Muscle of back (tissue), 11 donors: Measurements from ENCODE around the gene SPON1. TPM values are rescaled to one million over a fixed set of nuclear protein-coding genes. Genes with fewer than 3 reads are reported as not detected.
"Not testable (repeated sequence)": the region's sequence is repeated elsewhere in the genome, so short reads cannot be mapped to it uniquely, and the experiment has no call there.

Experiments used
- DNase-seq, 3 donors: peaks; one replicate each; pipeline versions ENCODE4 v3.0.0 to v3.0.0-alpha.2; 2013
- polyA plus RNA-seq, 10 donors: library from polyadenylated mRNA; unstranded; fragments of 120-200 nt; gene quantifications; one replicate each; pipeline ENCODE4 v1.2.1, GENCODE V29; 2013; ENCODE audit not compliant: insufficient read length in 10 of 10

The SPON1 gene
- polyA plus RNA-seq, 10 donors = 17.0 to 39.1 (median 22.6) TPM

GRCh38 chr11:14267861-14268635, 305.5 kb downstream of the SPON1 start:
- no peak for DNase-seq

- no peak for DNase-seq
Measured at GRCh38 chr11:14269692-14270573, 307.4 kb downstream of the SPON1 start.

GRCh38 chr11:14270690-14271542, 308.4 kb downstream of the SPON1 start:
- DNase-seq = no peak

GRCh38 chr11:14273895-14274294, 311.4 kb downstream of the SPON1 start:
- DNase-seq = no peak

- peak in 1 of 3 donors; percentile 13 for DNase-seq
Measured at GRCh38 chr11:14275076-14275475, 312.6 kb downstream of the SPON1 start.

GRCh38 chr11:14278869-14279268, 316.3 kb downstream of the SPON1 start:
- DNase-seq = not testable (repeated sequence)

GRCh38 chr11:14288189-14288935, 325.8 kb downstream of the SPON1 start:
- DNase-seq = peak in 1 of 3 donors; percentile 35

- DNase-seq = no peak
Measured at GRCh38 chr11:14290422-14290821, 327.9 kb downstream of the SPON1 start.

GRCh38 chr11:14299921-14300320, 337.4 kb downstream of the SPON1 start:
- no peak for DNase-seq

GRCh38 chr11:14300661-14301304, 338.3 kb downstream of the SPON1 start:
- DNase-seq = peak; percentile 32 to 67 (median 43)

- peak in 2 of 3 donors; percentile 12 to 40 for DNase-seq
Measured at GRCh38 chr11:14304601-14305000, 342.1 kb downstream of the SPON1 start.

- no peak for DNase-seq
Measured at GRCh38 chr11:14305649-14306048, 343.1 kb downstream of the SPON1 start.

- no peak for DNase-seq
Measured at GRCh38 chr11:14306481-14306880, 344.0 kb downstream of the SPON1 start.

GRCh38 chr11:14308114-14308896, 345.8 kb downstream of the SPON1 start:
- DNase-seq = peak; percentile 13 to 37 (median 24)

- no peak for DNase-seq
Measured at GRCh38 chr11:14308897-14309387, 346.4 kb downstream of the SPON1 start.

- no peak for DNase-seq
Measured at GRCh38 chr11:14309425-14310192, 347.1 kb downstream of the SPON1 start.

GRCh38 chr11:14310679-14311078, 348.2 kb downstream of the SPON1 start:
- DNase-seq = no peak

GRCh38 chr11:14312736-14313438, 350.4 kb downstream of the SPON1 start:
- peak in 1 of 3 donors; percentile 20 for DNase-seq
